Measurements from ENCODE around the gene SHISA6.

The SHISA6 gene

GRCh38 chr17:11404431-11405276, 163.6 kb downstream of the SHISA6 start:
- TF ChIP-seq CTCF (IDR thresholded peaks at IDR 0.05; ENCODE audit: extremely low read depth, insufficient read depth, missing control alignments), result no peak
- in situ Hi-C loops (cut with MboI; ENCODE audit: low pct_unique_long_range_greater_than_20kb, low sequenced_read_pairs, unreplicated experiment), result no loop called here
- DNase-seq (ENCODE audit: low spot score), result no peak

- no peak for TF ChIP-seq CTCF (IDR thresholded peaks at IDR 0.05; ENCODE audit: extremely low read depth, insufficient read depth, missing control alignments)
- DNase-seq (ENCODE audit: low spot score), result no peak
- in situ Hi-C loops (cut with MboI; ENCODE audit: low pct_unique_long_range_greater_than_20kb, low sequenced_read_pairs, unreplicated experiment), result no loop called here
Observed at GRCh38 chr17:11406716-11407115, 165.7 kb downstream of the SHISA6 start.

- in situ Hi-C loops (cut with MboI; ENCODE audit: low pct_unique_long_range_greater_than_20kb, low sequenced_read_pairs, unreplicated experiment), result no loop called here
- DNase-seq (ENCODE audit: low spot score), result no peak
- TF ChIP-seq CTCF (IDR thresholded peaks at IDR 0.05; ENCODE audit: extremely low read depth, insufficient read depth, missing control alignments), result no peak
Observed at GRCh38 chr17:11412654-11413053, 171.6 kb downstream of the SHISA6 start.

GRCh38 chr17:11418342-11418741, 177.3 kb downstream of the SHISA6 start:
- no peak for DNase-seq (ENCODE audit: low spot score)
- no peak for TF ChIP-seq CTCF (IDR thresholded peaks at IDR 0.05; ENCODE audit: extremely low read depth, insufficient read depth, missing control alignments)
- in situ Hi-C loops (cut with MboI; ENCODE audit: low pct_unique_long_range_greater_than_20kb, low sequenced_read_pairs, unreplicated experiment), result no loop called here

- TF ChIP-seq CTCF (IDR thresholded peaks at IDR 0.05; ENCODE audit: extremely low read depth, insufficient read depth, missing control alignments), result no peak
- in situ Hi-C loops (cut with MboI; ENCODE audit: low pct_unique_long_range_greater_than_20kb, low sequenced_read_pairs, unreplicated experiment), result no loop called here
- no peak for DNase-seq (ENCODE audit: low spot score)
Observed at GRCh38 chr17:11430751-11431150, 189.7 kb downstream of the SHISA6 start.

GRCh38 chr17:11438673-11439072, 197.7 kb downstream of the SHISA6 start:
- DNase-seq (ENCODE audit: low spot score), result no peak
- in situ Hi-C loops (cut with MboI; ENCODE audit: low pct_unique_long_range_greater_than_20kb, low sequenced_read_pairs, unreplicated experiment), result no loop called here
- TF ChIP-seq CTCF (IDR thresholded peaks at IDR 0.05; ENCODE audit: extremely low read depth, insufficient read depth, missing control alignments), result no peak
